GM18870 (cell line): ENCODE results near the gene ATXN2.
"Not testable (repeated sequence)": the region's sequence is repeated elsewhere in the genome, so short reads cannot be mapped to it uniquely, and the experiment has no call there.

Source experiments
- ATAC-seq: cut with Tn5 transposase; IDR thresholded peaks from one replicate; pipeline ENCODE4 v1.9.1; 2021; ENCODE audit warnings: moderate library complexity; ENCODE audit not compliant: unreplicated experiment

The ATXN2 gene, protein sequence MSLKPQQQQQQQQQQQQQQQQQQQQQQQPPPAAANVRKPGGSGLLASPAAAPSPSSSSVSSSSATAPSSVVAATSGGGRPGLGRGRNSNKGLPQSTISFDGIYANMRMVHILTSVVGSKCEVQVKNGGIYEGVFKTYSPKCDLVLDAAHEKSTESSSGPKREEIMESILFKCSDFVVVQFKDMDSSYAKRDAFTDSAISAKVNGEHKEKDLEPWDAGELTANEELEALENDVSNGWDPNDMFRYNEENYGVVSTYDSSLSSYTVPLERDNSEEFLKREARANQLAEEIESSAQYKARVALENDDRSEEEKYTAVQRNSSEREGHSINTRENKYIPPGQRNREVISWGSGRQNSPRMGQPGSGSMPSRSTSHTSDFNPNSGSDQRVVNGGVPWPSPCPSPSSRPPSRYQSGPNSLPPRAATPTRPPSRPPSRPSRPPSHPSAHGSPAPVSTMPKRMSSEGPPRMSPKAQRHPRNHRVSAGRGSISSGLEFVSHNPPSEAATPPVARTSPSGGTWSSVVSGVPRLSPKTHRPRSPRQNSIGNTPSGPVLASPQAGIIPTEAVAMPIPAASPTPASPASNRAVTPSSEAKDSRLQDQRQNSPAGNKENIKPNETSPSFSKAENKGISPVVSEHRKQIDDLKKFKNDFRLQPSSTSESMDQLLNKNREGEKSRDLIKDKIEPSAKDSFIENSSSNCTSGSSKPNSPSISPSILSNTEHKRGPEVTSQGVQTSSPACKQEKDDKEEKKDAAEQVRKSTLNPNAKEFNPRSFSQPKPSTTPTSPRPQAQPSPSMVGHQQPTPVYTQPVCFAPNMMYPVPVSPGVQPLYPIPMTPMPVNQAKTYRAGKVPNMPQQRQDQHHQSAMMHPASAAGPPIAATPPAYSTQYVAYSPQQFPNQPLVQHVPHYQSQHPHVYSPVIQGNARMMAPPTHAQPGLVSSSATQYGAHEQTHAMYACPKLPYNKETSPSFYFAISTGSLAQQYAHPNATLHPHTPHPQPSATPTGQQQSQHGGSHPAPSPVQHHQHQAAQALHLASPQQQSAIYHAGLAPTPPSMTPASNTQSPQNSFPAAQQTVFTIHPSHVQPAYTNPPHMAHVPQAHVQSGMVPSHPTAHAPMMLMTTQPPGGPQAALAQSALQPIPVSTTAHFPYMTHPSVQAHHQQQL

DNA sequence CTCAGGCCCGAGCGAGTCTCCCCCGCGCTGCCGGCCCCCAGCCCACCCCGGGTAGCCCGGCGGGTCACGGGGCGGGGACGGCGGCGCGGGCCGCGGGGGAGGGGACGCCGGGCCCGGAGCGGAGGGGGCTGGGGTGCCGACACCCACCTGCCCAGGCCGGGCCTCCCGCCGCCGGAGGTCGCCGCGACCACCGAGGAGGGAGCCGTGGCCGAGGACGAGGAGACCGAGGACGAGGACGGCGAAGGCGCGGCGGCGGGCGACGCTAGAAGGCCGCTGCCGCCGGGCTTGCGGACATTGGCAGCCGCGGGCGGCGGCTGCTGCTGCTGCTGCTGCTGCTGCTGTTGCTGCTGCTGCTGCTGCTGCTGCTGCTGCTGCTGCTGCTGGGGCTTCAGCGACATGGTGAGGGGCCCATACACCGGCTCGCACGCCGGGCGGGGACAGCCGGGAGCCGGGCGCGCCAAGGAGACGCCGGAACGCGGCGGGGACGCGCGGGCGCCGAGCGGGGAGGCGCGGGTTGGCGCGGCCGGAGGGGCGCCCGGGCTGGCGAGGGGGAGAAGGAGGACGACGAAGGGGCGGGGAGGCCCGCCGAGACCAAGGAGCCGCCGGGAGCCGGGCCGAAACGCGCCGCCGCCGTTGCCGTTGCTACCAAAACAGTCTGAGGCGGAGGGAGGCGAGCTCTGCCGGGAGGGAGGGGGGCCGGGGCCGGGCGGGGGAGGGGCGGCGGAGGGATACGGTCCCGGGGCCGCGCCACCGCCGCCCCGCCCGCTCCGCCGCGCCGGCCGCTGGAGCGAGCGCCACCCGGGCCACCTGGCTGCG is at the start of gene ATXN2:
Gene ATXN2 (minus strand): TSS at position 679 of the 816 bp plus-strand sequence. CDS start 281 bp downstream, at position 398.
- ATAC-seq = peak; percentile 15

DNA sequence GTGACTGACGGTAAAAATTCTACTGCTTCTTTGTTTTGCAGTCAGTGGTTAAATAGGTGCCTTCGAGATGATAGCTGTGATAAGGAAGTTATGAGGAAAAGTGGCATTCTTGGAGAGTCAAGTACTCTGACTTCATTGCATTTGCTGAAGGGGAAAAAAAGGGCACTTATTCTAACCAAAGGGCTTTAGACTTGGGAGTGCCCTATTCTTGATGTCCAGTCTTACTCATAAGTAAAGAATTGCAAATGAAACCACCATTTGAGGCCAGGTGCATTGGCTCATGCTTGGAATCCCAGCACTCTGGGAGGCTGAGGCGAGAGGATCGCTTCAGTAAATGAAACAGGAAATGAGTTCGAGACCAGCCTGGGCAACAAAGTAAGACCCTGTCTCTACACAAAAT is 46.3 kb upstream of the ATXN2 start:
- no peak for ATAC-seq

DNA sequence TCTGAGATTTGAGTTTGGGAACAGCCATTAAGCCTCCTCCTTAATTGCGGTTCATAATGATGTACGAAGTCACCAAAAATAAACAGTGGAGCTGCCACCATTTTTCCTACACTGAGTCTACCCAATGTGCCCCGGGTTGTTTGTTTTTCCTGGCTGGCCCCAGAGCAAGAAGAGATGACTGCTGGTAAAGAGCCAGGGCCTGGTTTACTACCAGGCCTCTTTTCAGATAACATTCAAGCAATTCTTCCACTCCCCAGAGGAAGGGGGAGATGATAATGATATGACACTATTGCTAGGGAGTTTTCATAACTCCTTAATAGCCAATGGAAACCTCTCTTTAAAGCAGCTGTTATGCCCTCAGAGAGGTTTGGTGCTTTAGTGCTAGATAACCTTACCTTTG is 44.3 kb upstream of the ATXN2 start:
- no peak for ATAC-seq

DNA sequence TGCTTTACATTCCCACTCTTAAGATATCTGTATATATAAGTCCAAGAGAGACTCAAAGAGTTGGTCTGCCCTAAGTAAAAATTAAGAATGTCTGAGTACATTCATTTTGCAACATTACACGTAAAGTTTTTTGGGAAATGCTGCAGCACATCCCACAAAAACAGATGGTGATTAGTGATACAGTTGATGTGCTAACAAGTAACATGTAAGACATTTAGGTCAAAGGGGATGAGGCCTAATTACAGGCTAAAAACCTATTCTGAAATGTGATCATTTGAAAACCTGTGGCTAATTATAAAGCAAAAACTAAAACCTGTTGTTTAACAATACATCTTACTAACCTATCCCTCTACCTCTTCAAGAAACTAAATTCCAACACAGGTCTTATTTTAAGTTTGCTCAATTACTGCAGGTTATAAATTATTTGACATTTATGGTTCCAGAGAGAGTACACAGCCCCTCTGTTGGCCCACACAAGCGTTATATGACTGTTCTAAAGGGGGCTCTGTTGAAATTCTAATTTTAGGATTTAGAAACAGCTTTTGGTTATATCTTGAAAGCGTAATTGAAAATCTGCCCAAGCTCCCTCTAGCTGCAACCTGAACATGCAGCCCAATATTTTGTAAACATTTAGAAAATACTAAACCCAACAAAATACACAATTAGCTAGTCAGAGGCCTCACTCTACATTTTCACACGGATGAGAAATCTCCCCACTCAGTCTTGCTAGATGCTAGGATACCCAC is 43.7 kb upstream of the ATXN2 start:
- ATAC-seq = no peak

DNA sequence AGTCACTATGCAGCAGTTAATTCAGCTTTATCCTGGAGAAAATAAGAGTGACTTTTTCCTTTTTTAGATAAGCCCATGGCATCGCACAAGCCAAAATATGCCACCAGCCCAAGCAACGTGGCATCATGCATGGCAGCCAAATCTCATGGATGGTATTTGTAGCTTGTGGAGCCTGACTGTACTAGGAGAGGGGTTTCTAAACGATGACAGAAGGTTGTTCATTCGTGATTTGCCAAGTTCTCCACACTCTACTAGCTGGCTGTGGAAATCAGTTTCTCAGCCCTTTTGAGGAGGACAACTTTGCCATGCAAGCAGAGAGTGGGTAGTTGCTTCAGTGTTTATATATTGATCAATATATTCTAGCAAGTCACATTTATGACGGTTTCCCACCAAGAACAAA is 41.4 kb upstream of the ATXN2 start:
- no peak for ATAC-seq

DNA sequence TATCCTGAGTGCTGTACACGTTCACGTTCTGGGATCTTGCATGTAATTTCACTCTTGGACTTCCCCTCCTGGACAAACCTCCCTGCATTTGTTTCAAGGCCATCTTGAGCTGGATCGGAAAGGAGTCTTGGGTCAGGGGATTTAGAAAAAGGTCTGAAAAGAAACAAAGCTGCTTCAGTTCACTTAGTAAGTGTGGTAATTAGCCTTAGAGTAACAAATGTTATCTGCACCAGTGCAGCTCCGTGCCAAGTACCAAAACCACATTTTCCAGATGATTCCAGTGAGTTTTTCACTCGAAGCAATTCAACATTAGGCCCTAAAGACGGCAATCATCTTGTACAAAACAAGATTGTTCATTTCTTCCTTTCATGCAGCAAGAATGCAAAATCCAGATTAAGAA is 39.4 kb upstream of the ATXN2 start:
- ATAC-seq = no peak

DNA sequence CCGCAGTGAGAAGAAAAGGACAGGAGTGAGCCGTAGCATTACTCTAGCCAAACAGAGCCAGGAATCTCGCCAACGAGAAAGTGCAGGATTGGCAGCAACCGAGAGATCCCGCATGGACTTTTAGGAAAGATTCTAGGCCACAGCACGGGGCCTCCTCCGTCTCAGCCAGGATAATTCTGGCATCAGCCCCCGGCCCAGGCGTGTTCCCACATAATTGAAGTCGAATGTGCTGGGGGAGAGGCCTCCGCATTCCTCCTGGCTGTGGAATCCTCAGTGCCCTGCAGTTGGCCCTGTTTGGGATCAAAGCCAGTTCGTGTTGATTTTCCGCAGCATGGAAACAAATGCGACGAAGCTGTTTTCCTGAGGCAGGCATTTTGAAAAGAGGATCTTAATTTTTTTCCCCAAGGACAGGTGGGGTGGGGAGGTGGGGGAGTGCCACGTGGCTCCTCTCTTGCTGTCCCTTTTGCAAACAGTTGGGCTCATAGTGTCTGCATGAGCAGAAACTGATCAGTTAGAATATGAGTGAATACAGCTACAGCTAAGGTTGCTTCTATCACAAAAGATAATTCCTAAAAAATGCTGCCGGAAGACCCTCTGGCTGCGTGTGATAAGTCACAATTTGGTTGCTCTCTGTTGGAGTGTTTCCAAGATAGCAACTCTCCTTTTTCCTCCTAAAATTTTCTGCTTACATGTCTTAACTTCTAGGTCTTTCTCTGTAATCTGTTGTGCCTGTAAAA is 37.3 kb upstream of the ATXN2 start:
- ATAC-seq = no peak

DNA sequence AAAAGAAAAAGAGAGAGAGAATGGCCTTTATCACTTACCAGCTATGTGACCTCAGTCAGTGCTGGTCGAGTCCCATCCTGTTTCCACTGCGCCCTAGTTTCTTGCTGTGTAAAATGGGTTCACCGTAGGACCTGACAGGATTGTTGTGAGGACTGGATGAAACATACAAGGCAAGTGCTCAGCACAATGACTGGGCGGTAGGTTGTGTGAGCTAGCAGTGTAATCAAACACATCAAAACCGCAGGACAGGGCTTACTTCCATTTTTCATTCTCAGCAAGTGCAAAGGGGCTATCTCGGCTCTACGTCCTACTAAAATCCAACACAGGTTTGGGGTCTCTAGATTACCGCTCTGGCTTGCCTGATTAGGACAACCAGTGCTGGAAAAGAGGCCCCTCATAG is 36.4 kb upstream of the ATXN2 start:
- ATAC-seq = no peak

DNA sequence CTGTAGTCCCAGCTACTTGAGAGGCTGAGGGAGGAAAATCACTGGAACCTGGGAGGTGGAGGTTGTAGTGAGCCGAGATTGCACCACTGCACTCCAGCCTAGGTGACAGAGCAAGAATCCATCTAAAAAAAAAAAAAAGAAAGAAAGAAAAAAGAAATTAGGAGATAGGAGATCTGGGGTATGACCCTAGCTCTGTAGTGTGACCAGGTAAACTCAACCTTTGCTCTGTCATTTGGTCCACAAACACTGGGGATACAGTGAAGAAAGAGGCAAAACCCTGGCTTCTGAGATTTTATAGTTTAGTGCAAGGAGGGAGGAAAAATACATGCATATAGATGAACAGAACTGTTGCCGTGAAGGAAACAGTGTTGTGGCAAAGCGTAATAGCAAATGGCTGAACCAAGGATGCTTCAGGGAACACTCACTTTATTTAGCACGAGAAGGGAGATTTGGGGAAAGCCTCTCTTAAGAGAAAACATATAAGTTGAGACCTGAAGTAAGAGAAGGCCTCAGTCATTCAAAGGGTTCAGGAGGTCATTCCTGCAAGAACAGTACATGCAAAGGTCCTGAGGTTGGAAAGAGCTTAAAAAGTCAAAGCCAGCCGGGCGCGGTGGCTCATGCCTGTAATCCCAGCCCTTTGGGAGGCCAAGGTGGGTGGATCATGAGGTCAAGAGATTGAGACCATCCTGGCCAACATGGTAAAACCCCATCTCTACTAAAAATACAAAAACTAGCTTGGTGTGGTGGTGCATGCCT is 29.6 kb upstream of the ATXN2 start:
- ATAC-seq = no peak

DNA sequence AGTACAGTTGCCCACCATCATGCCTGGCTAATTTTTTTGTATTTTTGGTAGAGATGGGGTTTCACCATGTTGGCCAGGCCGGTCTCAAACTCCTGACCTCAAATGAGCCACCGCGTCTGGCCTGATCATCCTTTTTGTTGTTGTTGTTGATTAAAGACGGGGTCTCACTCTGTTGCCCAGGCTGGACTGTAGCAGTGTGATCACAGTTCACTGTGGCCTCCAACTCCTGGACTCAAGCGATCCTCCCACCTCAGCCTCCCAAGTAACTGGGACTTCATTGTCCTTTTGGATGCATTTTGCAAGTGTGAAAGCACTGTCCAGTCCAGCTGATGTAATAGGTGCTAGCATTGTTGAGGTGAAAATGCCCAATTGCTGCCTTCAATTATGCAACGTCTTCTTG is 27.1 kb upstream of the ATXN2 start:
- ATAC-seq = no peak

DNA sequence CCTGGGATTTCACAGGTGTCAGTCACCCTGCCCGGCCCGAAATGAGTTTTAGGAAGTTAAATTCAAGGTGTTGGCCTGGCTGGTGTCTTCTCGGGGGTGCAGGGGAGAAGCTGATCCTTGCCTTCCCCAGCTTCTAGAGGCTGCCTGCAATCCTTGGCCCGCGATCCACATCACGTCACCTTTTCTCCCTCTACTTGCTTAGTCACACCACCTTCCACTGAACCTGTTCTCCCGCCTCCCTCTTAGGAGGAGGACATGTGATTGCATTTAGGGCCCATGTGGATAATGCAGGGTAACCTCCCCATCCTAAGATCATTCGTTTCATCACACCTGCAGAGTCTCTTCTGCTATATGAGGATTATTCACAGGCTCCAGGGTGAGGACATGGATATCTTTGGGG is 25.4 kb upstream of the ATXN2 start:
- no peak for ATAC-seq

DNA sequence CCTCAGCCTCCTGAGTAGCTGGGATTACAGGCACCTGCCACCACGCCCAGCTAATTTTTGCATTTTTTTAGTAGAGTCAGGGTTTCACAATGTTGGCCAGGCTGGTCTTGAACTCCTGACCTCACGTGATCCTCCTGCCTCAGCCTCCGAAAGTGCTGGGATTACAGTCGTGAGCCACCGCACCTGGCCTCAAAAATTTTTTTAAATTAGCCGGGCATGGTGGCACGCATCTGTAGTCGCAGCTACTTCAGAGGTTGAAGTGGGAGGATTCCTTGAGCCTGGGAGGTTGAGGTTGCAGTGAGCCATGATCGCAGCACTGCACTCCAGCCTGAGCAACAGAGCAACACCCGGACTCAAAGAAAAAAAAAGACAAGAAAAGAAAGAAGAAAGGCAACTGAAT is 18.7 kb upstream of the ATXN2 start:
- ATAC-seq = not testable (repeated sequence)

DNA sequence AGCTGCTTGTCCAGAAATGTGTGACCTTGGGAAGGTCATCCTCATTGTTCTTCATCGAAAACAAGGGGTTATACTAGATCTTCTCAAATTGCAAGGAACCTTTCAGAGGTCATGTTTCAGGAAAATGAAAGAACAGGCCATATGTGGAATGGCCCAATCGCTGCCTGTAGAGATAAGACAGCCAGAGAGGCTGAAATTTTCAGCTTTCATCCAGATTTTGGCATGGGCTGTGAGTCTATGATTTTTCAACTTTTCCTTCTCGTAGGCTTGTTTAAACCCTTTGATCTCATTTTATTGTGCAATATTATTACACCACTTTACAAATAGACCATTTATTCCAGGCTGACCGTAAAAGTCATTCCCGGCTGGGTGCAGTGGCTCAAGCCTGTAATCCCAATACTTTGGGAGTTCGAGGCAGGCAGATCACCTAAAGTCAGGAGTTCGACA is 17.1 kb upstream of the ATXN2 start:
- ATAC-seq = no peak

DNA sequence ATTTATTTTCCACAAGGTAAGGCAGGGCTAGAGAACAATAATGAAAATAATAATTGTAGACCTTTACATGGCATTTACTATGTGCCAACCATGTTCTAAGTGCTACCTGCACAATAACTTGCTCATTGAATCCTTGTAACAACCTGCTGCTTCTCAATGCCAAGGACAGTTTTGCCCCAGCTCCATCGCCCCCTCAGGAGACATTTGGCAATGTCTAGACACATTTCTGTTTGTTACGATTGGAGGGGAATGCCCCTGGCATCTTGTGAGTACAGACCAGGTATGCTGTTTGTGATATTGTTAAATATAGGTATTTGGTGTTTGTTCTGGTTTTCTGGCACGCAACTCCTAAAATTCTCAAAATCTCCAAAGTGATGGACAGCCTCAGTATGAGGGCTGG is 8.1 kb upstream of the ATXN2 start:
- ATAC-seq = no peak

DNA sequence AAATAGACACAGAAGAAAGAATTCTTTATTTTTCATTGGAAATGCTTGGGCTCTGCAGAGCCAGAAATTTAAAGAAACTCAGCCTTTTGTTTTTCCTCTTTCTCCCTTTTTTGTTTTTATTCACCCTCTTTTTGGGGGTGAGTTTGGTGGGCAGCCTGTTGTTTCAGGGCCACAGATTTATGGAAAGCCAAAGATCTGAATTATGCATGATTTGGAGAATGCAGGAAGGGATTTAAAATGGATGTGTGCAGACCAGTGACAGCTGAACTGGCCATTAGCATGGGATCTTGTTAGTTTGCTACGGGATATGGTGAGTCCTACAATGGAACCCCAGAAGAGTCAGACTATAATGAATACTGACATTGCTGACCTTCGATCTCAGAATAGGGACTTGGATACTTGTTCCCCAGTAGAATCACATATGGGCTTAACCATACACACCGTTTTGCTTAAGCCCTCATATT is 7.7 kb upstream of the ATXN2 start:
- ATAC-seq = no peak

DNA sequence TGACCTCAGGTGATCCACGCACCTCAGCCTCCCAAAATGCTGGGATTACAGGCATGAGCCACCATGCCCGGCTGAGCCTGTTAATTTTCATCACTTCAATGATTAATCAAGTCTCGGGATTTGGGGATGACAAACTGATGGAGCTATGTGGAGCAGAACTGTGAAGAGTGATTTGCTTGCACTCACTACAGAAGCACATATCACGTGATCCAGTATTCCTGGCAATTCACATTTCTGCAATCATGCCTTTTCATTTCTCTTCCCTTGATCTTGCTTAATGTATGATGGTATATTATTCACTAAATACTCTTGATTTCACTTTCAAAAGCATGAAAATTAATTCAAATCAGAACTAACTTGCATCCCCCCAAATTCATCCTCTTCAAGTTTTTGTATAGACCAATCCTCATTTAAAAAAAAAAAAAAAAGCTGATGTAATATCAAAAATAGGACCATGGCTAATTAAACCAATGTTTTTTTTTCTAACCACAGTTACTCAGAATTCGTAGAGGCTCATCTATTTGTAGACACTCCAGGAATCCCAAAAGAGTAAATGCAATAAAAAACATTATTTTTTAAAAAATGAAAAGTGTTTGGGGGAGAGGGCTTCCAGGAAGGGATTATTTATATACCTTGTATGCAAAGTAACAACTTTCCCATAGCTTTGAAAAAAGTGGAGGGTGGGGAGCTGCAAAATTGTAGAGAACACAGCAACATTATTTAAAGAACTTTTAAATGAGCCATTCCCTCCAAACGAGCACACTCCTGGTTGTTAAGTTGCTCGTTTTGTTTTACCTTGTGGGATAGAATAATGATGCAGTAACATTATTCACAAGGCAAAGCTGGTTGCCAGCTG is 7.0 kb upstream of the ATXN2 start:
- ATAC-seq = no peak

DNA sequence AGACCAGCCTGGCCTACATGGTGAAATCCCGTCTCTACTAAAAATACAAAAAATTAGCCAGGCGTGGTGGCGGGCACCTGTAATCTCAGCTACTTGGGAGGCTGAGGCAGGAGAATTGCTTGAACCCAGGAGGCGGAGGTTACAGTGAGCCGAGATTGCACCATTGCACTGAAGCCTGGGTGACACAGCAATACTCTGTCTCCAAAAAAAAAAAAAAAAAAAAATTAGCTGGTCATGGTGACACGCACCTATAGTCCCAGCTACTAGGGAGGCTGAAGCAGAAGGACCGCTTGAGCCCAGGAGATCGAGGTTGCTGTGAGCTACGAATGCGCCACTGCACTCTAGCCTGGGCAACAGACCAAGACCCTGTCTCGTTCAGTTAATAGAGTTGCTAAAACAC is 3.7 kb upstream of the ATXN2 start:
- ATAC-seq = not testable (repeated sequence)
